ENCODE data around the gene MBOAT2.

The MBOAT2 gene

DNA sequence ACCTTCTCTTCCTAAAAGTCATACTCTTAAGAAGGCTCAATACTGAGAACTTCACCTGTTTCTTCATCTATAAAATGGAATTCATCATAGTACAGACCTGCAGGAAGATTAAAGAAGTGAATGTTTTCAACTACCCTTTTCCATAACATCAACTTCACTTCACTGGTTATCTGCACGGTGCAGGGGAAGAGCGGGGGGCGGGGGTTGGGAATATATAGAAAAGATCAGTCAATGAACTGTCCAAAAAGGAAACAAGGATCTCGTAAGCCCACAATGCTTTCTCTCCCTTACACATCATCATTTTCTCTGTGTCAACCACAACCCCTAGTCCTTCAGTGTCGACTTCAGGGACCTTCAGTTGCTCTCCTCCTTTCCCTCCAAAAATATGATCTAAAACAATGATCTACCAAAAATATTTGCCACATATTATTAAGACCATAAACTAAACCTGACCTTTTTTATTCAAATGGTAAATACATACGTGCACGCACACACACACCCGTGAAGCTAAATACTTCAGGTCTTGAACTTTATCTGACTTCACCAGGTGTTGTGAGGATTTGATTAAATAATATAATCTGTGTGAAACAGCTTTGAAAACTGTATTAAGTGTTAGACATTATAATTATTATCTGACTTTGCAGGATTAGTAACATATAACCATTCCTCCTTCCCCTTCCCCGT is 4.9 kb downstream of the MBOAT2 start:
- Histone ChIP-seq H3K4me3 (ENCODE audit: low read depth, low read length) (no peak overlapping the region), H4K91ac (ENCODE audit: low read depth, low read length) (no peak overlapping the region), H3K23ac (ENCODE audit: low read length) (no peak overlapping the region), H3K79me1 (ENCODE audit: low read length) (peaks cover 2% of the 10 kb centered on the region), H3K4me2 (ENCODE audit: low read length) (no peak overlapping the region), H3K4ac (ENCODE audit: low read depth, low read length) (no peak overlapping the region), H3K9ac (ENCODE audit: low read length) (no peak overlapping the region), H4K12ac (ENCODE audit: low read depth, low read length) (no peak overlapping the region), H2BK12ac (ENCODE audit: low read length) (no peak overlapping the region), H3K79me2 (ENCODE audit: control insufficient read depth, insufficient read depth, low read length, poor library complexity) (peaks cover 6% of the 10 kb centered on the region), H2BK5ac (ENCODE audit: low read depth, low read length, poor library complexity) (no peak overlapping the region), H3K36me3 (ENCODE audit: control insufficient read depth in 1 of 2, insufficient read depth in 2 of 2, low read length in 2 of 2) (no peaks in the 10 kb centered on the region), H3K27me3 (ENCODE audit: insufficient read depth, low read length) (no peaks in the 10 kb centered on the region), H3K9me3 (ENCODE audit: insufficient read depth, low read depth, low read length) (no peaks in the 10 kb centered on the region), H3K18ac (ENCODE audit: low read length) (no peak overlapping the region), H3K14ac (ENCODE audit: low read length) (no peak overlapping the region), H4K8ac (ENCODE audit: low read depth, low read length) (no peak overlapping the region), H2BK120ac (ENCODE audit: insufficient read depth, low read length, poor library complexity) (no peak overlapping the region), H2AFZ (ENCODE audit: insufficient read depth, low read length, poor library complexity) (no peak overlapping the region), H3K4me1 (ENCODE audit: control insufficient read depth in 1 of 2, insufficient read depth in 2 of 2, low read length in 2 of 2) (peaks cover 9 to 13% of the 10 kb centered on the region in 2 experiments), H2AK5ac (ENCODE audit: low read length) (no peak overlapping the region), H3K27ac (ENCODE audit: low read depth, low read length) (no peak overlapping the region)
- DNase-seq = no peak
- no CpG with 5 or more reads among the region's 9 CpGs for WGBS (ENCODE audit: extremely low coverage, insufficient coverage, insufficient read length)

DNA sequence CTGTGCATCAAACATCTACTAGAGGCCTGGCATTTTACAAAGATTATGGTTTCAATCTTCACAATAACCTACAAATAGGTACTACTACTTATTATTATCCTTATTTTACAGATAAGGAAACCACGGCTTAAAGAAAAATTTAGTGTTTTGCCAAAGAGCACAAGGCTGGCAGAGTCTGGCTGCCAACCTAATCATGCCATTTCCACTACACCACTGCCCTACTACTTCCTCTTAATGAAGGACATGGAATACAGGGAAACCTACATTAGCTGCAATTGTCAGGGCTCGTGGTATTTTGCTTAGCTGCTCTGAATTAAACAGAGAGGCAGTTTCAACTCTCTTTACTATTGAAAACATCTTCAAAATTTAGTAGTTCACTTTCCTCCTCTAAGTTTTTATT is 5.9 kb downstream of the MBOAT2 start:
- Histone ChIP-seq H3K36me3 (ENCODE audit: control insufficient read depth in 1 of 2, insufficient read depth in 2 of 2, low read length in 2 of 2) (no peaks in the 10 kb centered on the region), H2BK12ac (ENCODE audit: low read length) (no peak overlapping the region), H3K27ac (ENCODE audit: low read depth, low read length) (no peak overlapping the region), H3K23ac (ENCODE audit: low read length) (no peak overlapping the region), H3K79me2 (ENCODE audit: control insufficient read depth, insufficient read depth, low read length, poor library complexity) (peaks cover 2% of the 10 kb centered on the region), H2BK120ac (ENCODE audit: insufficient read depth, low read length, poor library complexity) (no peak overlapping the region), H3K4me1 (ENCODE audit: control insufficient read depth in 1 of 2, insufficient read depth in 2 of 2, low read length in 2 of 2) (peaks cover 9 to 12% of the 10 kb centered on the region in 2 experiments), H4K8ac (ENCODE audit: low read depth, low read length) (no peak overlapping the region), H2AK5ac (ENCODE audit: low read length) (no peak overlapping the region), H3K9ac (ENCODE audit: low read length) (no peak overlapping the region), H4K12ac (ENCODE audit: low read depth, low read length) (no peak overlapping the region), H4K91ac (ENCODE audit: low read depth, low read length) (no peak overlapping the region), H3K14ac (ENCODE audit: low read length) (no peak overlapping the region), H3K27me3 (ENCODE audit: insufficient read depth, low read length) (no peaks in the 10 kb centered on the region), H3K4me3 (ENCODE audit: low read depth, low read length) (no peak overlapping the region), H3K4ac (ENCODE audit: low read depth, low read length) (no peak overlapping the region), H3K9me3 (ENCODE audit: insufficient read depth, low read depth, low read length) (no peaks in the 10 kb centered on the region), H3K18ac (ENCODE audit: low read length) (no peak overlapping the region), H3K4me2 (ENCODE audit: low read length) (no peak overlapping the region), H2AFZ (ENCODE audit: insufficient read depth, low read length, poor library complexity) (no peak overlapping the region), H3K79me1 (ENCODE audit: low read length) (no peaks in the 10 kb centered on the region), H2BK5ac (ENCODE audit: low read depth, low read length, poor library complexity) (no peak overlapping the region)
- no CpG with 5 or more reads among the region's 2 CpGs for WGBS (ENCODE audit: extremely low coverage, insufficient coverage, insufficient read length)
- DNase-seq = no peak

DNA sequence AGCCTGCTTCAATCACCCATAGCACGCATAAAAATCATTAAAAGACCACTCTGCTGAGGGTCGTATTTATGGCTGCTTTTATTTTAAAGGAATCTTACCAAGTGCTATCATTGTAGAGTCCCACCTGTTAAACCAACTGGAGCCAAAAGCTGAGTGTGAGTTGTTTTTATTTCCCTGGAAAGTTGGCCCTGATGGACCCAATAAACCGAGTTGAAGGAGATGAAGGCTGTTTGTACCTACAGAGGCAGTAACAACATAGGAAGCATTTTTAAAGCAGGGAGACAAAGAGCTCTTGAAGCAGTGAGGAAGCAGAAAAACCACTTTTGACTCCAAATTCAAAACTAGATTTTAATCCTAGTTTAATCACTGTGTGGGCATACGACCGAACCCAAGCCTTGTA is 6.4 kb downstream of the MBOAT2 start:
- Histone ChIP-seq H3K79me2 (ENCODE audit: control insufficient read depth, insufficient read depth, low read length, poor library complexity) (peaks cover 2% of the 10 kb centered on the region), H3K4me3 (ENCODE audit: low read depth, low read length) (no peak overlapping the region), H2AK5ac (ENCODE audit: low read length) (no peak overlapping the region), H2AFZ (ENCODE audit: insufficient read depth, low read length, poor library complexity) (no peak overlapping the region), H3K18ac (ENCODE audit: low read length) (no peak overlapping the region), H3K79me1 (ENCODE audit: low read length) (no peaks in the 10 kb centered on the region), H3K27ac (ENCODE audit: low read depth, low read length) (no peak overlapping the region), H3K4ac (ENCODE audit: low read depth, low read length) (no peak overlapping the region), H3K36me3 (ENCODE audit: control insufficient read depth in 1 of 2, insufficient read depth in 2 of 2, low read length in 2 of 2) (no peaks in the 10 kb centered on the region), H4K91ac (ENCODE audit: low read depth, low read length) (no peak overlapping the region), H3K14ac (ENCODE audit: low read length) (no peak overlapping the region), H2BK120ac (ENCODE audit: insufficient read depth, low read length, poor library complexity) (no peak overlapping the region), H4K8ac (ENCODE audit: low read depth, low read length) (no peak overlapping the region), H3K9me3 (ENCODE audit: insufficient read depth, low read depth, low read length) (no peaks in the 10 kb centered on the region), H2BK12ac (ENCODE audit: low read length) (no peak overlapping the region), H3K9ac (ENCODE audit: low read length) (no peak overlapping the region), H3K4me2 (ENCODE audit: low read length) (no peak overlapping the region), H4K12ac (ENCODE audit: low read depth, low read length) (no peak overlapping the region), H3K4me1 (ENCODE audit: control insufficient read depth in 1 of 2, insufficient read depth in 2 of 2, low read length in 2 of 2) (peaks cover 9 to 12% of the 10 kb centered on the region in 2 experiments), H3K27me3 (ENCODE audit: insufficient read depth, low read length) (no peaks in the 10 kb centered on the region), H2BK5ac (ENCODE audit: low read depth, low read length, poor library complexity) (no peak overlapping the region), H3K23ac (ENCODE audit: low read length) (no peak overlapping the region)
- no peak for DNase-seq
- WGBS (ENCODE audit: extremely low coverage, insufficient coverage, insufficient read length) = no CpG with 5 or more reads among the region's 5 CpGs

DNA sequence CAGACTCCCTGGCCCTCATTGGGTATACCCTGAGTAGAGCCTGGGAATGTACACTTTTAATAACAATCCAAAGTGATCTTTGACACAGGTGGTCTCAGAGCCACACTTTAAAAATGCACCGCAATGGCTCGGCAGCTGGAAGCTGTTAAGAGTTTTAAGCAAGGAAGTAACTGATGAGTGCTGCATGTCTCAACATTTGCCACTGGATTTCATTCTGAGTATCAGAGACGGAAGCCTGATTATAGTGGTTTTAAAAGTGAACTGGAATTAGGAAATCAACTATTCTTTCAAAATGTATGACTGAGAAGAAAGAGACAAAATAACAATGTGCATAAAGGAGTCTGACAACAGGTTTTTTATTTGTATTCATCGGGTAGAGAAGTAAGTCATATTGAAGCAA is 7.5 kb downstream of the MBOAT2 start:
- Histone ChIP-seq H4K91ac (ENCODE audit: low read depth, low read length) (no peak overlapping the region), H3K27ac (ENCODE audit: low read depth, low read length) (no peak overlapping the region), H3K79me1 (ENCODE audit: low read length) (no peaks in the 10 kb centered on the region), H2BK5ac (ENCODE audit: low read depth, low read length, poor library complexity) (no peak overlapping the region), H3K9ac (ENCODE audit: low read length) (no peak overlapping the region), H2AK5ac (ENCODE audit: low read length) (no peak overlapping the region), H3K36me3 (ENCODE audit: control insufficient read depth in 1 of 2, insufficient read depth in 2 of 2, low read length in 2 of 2) (no peaks in the 10 kb centered on the region), H2AFZ (ENCODE audit: insufficient read depth, low read length, poor library complexity) (no peak overlapping the region), H3K79me2 (ENCODE audit: control insufficient read depth, insufficient read depth, low read length, poor library complexity) (peaks cover 2% of the 10 kb centered on the region), H3K18ac (ENCODE audit: low read length) (no peak overlapping the region), H3K4me3 (ENCODE audit: low read depth, low read length) (no peak overlapping the region), H3K14ac (ENCODE audit: low read length) (no peak overlapping the region), H3K9me3 (ENCODE audit: insufficient read depth, low read depth, low read length) (no peaks in the 10 kb centered on the region), H3K4me2 (ENCODE audit: low read length) (no peak overlapping the region), H2BK12ac (ENCODE audit: low read length) (no peak overlapping the region), H2BK120ac (ENCODE audit: insufficient read depth, low read length, poor library complexity) (no peak overlapping the region), H3K23ac (ENCODE audit: low read length) (no peak overlapping the region), H3K4me1 (ENCODE audit: control insufficient read depth in 1 of 2, insufficient read depth in 2 of 2, low read length in 2 of 2) (peaks cover 9 to 12% of the 10 kb centered on the region in 2 experiments), H4K8ac (ENCODE audit: low read depth, low read length) (no peak overlapping the region), H3K27me3 (ENCODE audit: insufficient read depth, low read length) (no peaks in the 10 kb centered on the region), H3K4ac (ENCODE audit: low read depth, low read length) (no peak overlapping the region), H4K12ac (ENCODE audit: low read depth, low read length) (no peak overlapping the region)
- no CpG with 5 or more reads among the region's 4 CpGs for WGBS (ENCODE audit: extremely low coverage, insufficient coverage, insufficient read length)
- DNase-seq = no peak
